Measurements from ENCODE around the gene EDIL3. TPM values are rescaled to one million over a fixed set of nuclear protein-coding genes. Genes with fewer than 3 reads are reported as not detected.

EDIL3 gene
- total RNA-seq, 1 experiment from 2014 or later = 17.6 TPM

GRCh38 chr5:83973925-83974815, 410.5 kb downstream of the EDIL3 start:
- Histone ChIP-seq H3K36me3 (ENCODE audit: control insufficient read depth, insufficient read depth, low read length) (no peaks in the 10 kb centered on the region), H3K9me3 (ENCODE audit: control insufficient read depth, insufficient read depth, low read depth, low read length) (no peaks in the 10 kb centered on the region), H3K27ac (ENCODE audit: low read length) (no peak overlapping the region), H3K4me3 (ENCODE audit: low read depth in 2 of 2, low read length in 2 of 2) (no peak overlapping the region), H3K4me1 (ENCODE audit: control insufficient read depth, insufficient read depth, low read length) (no peaks in the 10 kb centered on the region), H3K27me3 (ENCODE audit: control insufficient read depth, insufficient read depth, low read length) (no peaks in the 10 kb centered on the region)
- ATAC-seq = no peak
- ChIA-PET POLR2A (no interaction called here), CTCF (no interaction called here)
- TF ChIP-seq SIN3A (IDR thresholded peaks at IDR 0.05; ENCODE audit: borderline replicate concordance, insufficient read depth, low read depth, low read length) (no peak), TCF7L2 (IDR thresholded peaks at IDR 0.05; ENCODE audit: low read depth, low read length) (no peak), POLR2AphosphoS5 (IDR thresholded peaks at IDR 0.05; ENCODE audit: low read depth, low read length) (no peak), CTCF (IDR thresholded peaks at IDR 0.05) (no peak)
- BruUV-seq (replicated peaks) = no TSS peak
- intact Hi-C loops (cut with micrococcal nuclease; ENCODE audit: unreplicated experiment) (no loop called here), in situ Hi-C loops (cut with HindIII; ENCODE audit: low pct_unique_long_range_greater_than_20kb, low sequenced_read_pairs) (no loop called here)
- DNase-seq (ENCODE audit: low read depth, low spot score) = no peak

- no peaks in the 10 kb centered on the region for H3K4me1 ChIP-seq (ENCODE audit: control insufficient read depth, insufficient read depth, low read length)
- ChIA-PET POLR2A (no interaction called here), CTCF (no interaction called here)
- intact Hi-C loops (cut with micrococcal nuclease; ENCODE audit: unreplicated experiment) = no loop called here
- H3K27ac ChIP-seq (ENCODE audit: low read length) = no peak overlapping the region
- ATAC-seq (no peak), DNase-seq (ENCODE audit: low read depth, low spot score) (no peak)
- no TSS peak for BruUV-seq (replicated peaks)
- no peaks in the 10 kb centered on the region for H3K9me3 ChIP-seq (ENCODE audit: control insufficient read depth, insufficient read depth, low read depth, low read length)
- in situ Hi-C loops (cut with HindIII; ENCODE audit: low pct_unique_long_range_greater_than_20kb, low sequenced_read_pairs) = no loop called here
- H3K27me3 ChIP-seq (ENCODE audit: control insufficient read depth, insufficient read depth, low read length) = no peaks in the 10 kb centered on the region
- no peak for TF ChIP-seq REST (IDR thresholded peaks at IDR 0.05; ENCODE audit: insufficient read depth in 1 of 2, low read depth in 2 of 2, low read length in 1 of 2)
- TF ChIP-seq TCF7L2 (IDR thresholded peaks at IDR 0.05; ENCODE audit: low read depth, low read length) = no peak
- TF ChIP-seq POLR2AphosphoS5 (IDR thresholded peaks at IDR 0.05; ENCODE audit: low read depth, low read length) = no peak
- TF ChIP-seq SIN3A (IDR thresholded peaks at IDR 0.05; ENCODE audit: borderline replicate concordance, insufficient read depth, low read depth, low read length) = no peak
- no peak for TF ChIP-seq CTCF (IDR thresholded peaks at IDR 0.05)
- no peak overlapping the region for H3K4me3 ChIP-seq (ENCODE audit: low read depth in 2 of 2, low read length in 2 of 2)
- H3K36me3 ChIP-seq (ENCODE audit: control insufficient read depth, insufficient read depth, low read length) = no peaks in the 10 kb centered on the region
Measured at GRCh38 chr5:83972909-83973308, 411.8 kb downstream of the EDIL3 start.
